ENCODE data around the gene PDE11A. TPM values are rescaled to one million over a fixed set of nuclear protein-coding genes. Genes with fewer than 3 reads are reported as not detected.

The PDE11A gene
- total RNA-seq, 4 donors from 2014 or later, result 0.11 to 1.2 (median 0.26) TPM

DNA sequence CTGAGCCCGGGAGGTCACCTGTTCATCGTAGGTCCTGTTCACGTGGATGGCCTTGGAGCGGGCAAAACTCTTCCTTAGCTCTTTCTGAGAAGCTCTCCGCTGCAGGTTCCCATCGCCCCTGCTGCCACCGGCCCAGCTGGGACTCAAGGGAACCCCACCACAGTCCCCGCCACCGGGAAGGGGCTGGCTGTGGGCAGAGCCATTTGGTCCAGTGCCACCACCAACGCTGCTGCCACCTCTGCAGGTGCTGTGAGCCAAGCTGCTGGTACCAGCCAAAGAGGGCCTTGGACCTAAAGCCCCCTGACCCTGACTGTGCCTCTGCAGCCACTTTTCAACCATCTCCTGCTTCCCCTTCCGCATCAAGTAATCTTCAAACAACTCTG lies 586 bp downstream of the PDE11A start:
- no peak for TF ChIP-seq POLR2A (IDR thresholded peaks at IDR 0.05)
- TF ChIP-seq CTCF (IDR thresholded peaks at IDR 0.05), result no peak
- WGBS, 2 donors, result 84 to 85% methylated on average over 8 to 11 of the region's 11 CpGs
- intact Hi-C loops (cut with DNase I; ENCODE audit: low total_unique reads), result no loop called here
- H3K4me3 ChIP-seq (ENCODE audit: low read depth, poor library complexity, severe bottlenecking), result no peak overlapping the region
- DNase-seq (ENCODE audit: low spot score in 2 of 2), result no peak

DNA sequence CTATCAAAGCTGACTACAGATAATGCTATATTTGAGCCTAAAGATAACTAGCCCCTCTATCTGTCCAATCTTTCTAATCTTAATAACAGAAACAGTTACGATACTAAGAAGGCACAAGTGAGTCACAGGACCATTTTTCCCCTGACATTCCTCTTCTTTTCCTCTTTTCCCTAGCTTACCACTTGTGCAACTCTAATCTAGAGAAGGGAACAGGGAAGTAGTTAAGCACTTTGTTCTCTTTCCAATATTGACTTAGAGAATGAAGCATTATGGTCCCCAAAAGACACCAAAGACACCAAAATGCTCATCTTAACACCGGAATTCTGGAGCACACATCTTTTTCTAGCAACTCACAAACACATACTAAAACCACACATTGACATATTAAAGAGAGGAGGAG lies 1.8 kb downstream of the PDE11A start:
- DNase-seq (ENCODE audit: low spot score in 2 of 2), result no peak
- 51 to 61% methylated on average over 2 of the region's 2 CpGs for WGBS, 2 donors
- no peak overlapping the region for H3K4me3 ChIP-seq (ENCODE audit: low read depth, poor library complexity, severe bottlenecking)
- TF ChIP-seq CTCF (IDR thresholded peaks at IDR 0.05) (no peak), POLR2A (IDR thresholded peaks at IDR 0.05) (no peak)
- intact Hi-C loops (cut with DNase I; ENCODE audit: low total_unique reads), result no loop called here

DNA sequence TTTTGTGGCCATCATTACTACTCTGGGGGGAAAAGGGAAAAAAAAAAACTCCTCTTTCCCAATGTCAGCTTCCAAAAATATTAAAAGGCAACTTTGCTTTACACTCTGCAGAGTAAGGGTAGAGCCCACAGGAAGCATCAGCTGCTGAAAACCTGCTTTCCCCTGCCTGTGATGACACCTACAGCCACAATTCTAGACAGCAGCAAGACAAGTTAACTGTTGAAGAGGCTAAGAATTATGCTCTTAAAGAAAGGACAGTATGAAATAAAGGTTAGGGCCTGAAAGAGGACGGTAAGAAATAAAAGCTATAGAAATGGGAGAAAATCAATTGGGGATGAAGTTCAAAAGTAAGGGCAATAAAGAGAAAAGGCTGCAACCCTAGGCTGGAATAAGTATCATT lies 3.0 kb downstream of the PDE11A start:
- no peak for DNase-seq (ENCODE audit: low spot score in 2 of 2)
- WGBS, 2 donors, result 63 to 83% methylated on average over 1 of the region's 1 CpG
- TF ChIP-seq CTCF (IDR thresholded peaks at IDR 0.05), result no peak
- no peak for TF ChIP-seq POLR2A (IDR thresholded peaks at IDR 0.05)
- no peak overlapping the region for H3K4me3 ChIP-seq (ENCODE audit: low read depth, poor library complexity, severe bottlenecking)
- intact Hi-C loops (cut with DNase I; ENCODE audit: low total_unique reads), result no loop called here

DNA sequence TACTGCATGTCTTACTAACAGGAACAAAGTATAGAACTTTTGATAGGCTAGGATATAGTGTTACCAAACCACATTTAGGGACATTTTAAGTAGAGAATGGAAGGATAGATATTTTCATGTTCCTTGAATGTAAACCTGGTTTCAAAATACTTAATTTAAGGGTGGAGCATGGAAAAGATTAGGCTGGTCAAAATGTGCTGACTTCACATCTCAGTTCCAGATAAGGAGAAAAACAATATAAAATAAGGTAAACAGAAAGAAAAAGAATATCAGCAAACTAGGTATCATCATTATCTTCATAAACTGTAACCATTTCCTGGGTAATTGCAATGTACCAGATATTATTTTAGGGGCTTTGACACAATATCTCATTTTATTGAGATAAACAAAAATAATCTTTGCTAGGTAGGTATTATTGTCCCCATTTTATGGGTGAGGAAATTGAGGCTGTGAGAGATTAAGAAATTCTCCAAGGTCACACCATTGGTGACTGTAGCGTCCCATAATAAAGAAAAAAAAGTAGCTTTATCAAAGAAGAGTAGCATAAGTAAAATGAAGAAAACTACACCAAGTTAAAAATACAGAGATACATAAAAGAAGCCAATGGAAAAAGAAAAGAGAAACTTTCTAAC lies 3.6 kb downstream of the PDE11A start:
- DNase-seq (ENCODE audit: low spot score in 2 of 2), result no peak
- TF ChIP-seq CTCF (IDR thresholded peaks at IDR 0.05) (no peak), POLR2A (IDR thresholded peaks at IDR 0.05) (no peak)
- no peak overlapping the region for H3K4me3 ChIP-seq (ENCODE audit: low read depth, poor library complexity, severe bottlenecking)
- WGBS, 2 donors, result 93 to 100% methylated on average over 1 of the region's 1 CpG
- intact Hi-C loops (cut with DNase I; ENCODE audit: low total_unique reads), result no loop called here

GRCh38 chr2:178066890-178067669 lies 5.5 kb downstream of the PDE11A start:
- no peak for DNase-seq (ENCODE audit: low spot score in 2 of 2)
- no peak for TF ChIP-seq POLR2A (IDR thresholded peaks at IDR 0.05)
- no peak for TF ChIP-seq CTCF (IDR thresholded peaks at IDR 0.05)
- no peak overlapping the region for H3K4me3 ChIP-seq (ENCODE audit: low read depth, poor library complexity, severe bottlenecking)
- 81 to 93% methylated on average over 1 of the region's 1 CpG for WGBS, 2 donors
- intact Hi-C loops (cut with DNase I; ENCODE audit: low total_unique reads), result no loop called here

All from lower leg skin (tissue), 4 donors.